HUDEP-2 (cell line): Measurements from ENCODE around the gene SIRT1.
"Not testable (repeated sequence)": the region's sequence is repeated elsewhere in the genome, so short reads cannot be mapped to it uniquely, and the experiment has no call there.

Source experiments
- DNase-seq, 76 experiments: peaks; one replicate each; lab custom pipeline; 2025; ENCODE audit not compliant: unreplicated experiment in 76 of 76; lab: John Stamatoyannopoulos, UW

SIRT1 gene

GRCh38 chr10:67875340-67876238 is 8.9 kb upstream of the SIRT1 start:
- DNase-seq, result no peak

GRCh38 chr10:67877421-67877820 is 7.0 kb upstream of the SIRT1 start:
- DNase-seq, result not testable (repeated sequence)

GRCh38 chr10:67878133-67878532 is 6.3 kb upstream of the SIRT1 start:
- DNase-seq, result no peak

- DNase-seq, result peak in 9 of 76 experiments; percentile 0 to 20 (median 13)
Observed at GRCh38 chr10:67883710-67884312, 645 bp upstream of the SIRT1 start.

- peak in 70 of 76 experiments; percentile 9 to 70 (median 51) for DNase-seq
Observed at GRCh38 chr10:67884842-67885670, 600 bp downstream of the SIRT1 start.

- DNase-seq, result no peak
Observed at GRCh38 chr10:67893637-67894036, 9.2 kb downstream of the SIRT1 start.

GRCh38 chr10:67903581-67903980 is 19.1 kb downstream of the SIRT1 start:
- DNase-seq, result no peak

GRCh38 chr10:67912331-67912946 is 28.0 kb downstream of the SIRT1 start:
- DNase-seq, result no peak

GRCh38 chr10:67914777-67915340 is 30.4 kb downstream of the SIRT1 start:
- DNase-seq, result no peak

GRCh38 chr10:67917169-67917568 is 32.7 kb downstream of the SIRT1 start:
- no peak for DNase-seq

- DNase-seq, result no peak
Observed at GRCh38 chr10:67917679-67918078, 33.2 kb downstream of the SIRT1 start.

GRCh38 chr10:67921065-67921464 is 36.6 kb downstream of the SIRT1 start:
- no peak for DNase-seq

- DNase-seq, result no peak
Observed at GRCh38 chr10:67923551-67923950, 39.1 kb downstream of the SIRT1 start.

GRCh38 chr10:67924136-67924535 is 39.7 kb downstream of the SIRT1 start:
- no peak for DNase-seq

GRCh38 chr10:67925449-67926005 is 41.1 kb downstream of the SIRT1 start:
- DNase-seq, result no peak

- DNase-seq, result no peak
Observed at GRCh38 chr10:67926951-67927350, 42.5 kb downstream of the SIRT1 start.

- no peak for DNase-seq
Observed at GRCh38 chr10:67933199-67933598, 48.7 kb downstream of the SIRT1 start.

- no peak for DNase-seq
Observed at GRCh38 chr10:67934336-67934735, 49.9 kb downstream of the SIRT1 start.

GRCh38 chr10:67935223-67935622 is 50.8 kb downstream of the SIRT1 start:
- no peak for DNase-seq

- DNase-seq, result no peak
Observed at GRCh38 chr10:67936416-67936815, 52.0 kb downstream of the SIRT1 start.
